SK-N-MC (cell line): Measurements from ENCODE around the gene GABRR2.

Experiments used
- EZH2 ChIP-seq: fragments of 200-600 bp; sonication (generic); IDR thresholded peaks from one replicate; pipeline ENCODE4 v1.6.1; 2017; ENCODE audit warnings: antibody characterized with exemption
- FOXP2 ChIP-seq: optimal IDR thresholded peaks from 2 replicates; pipeline ENCODE3; 2011; ENCODE audit warnings: mild to moderate bottlenecking, moderate library complexity; ENCODE audit not compliant: insufficient read depth; ENCODE audit errors: extremely low read length, control extremely low read depth
- POLR2AphosphoS5 ChIP-seq: IDR thresholded peaks from 2 replicates; pipeline ENCODE4 v1.6.1; 2012; ENCODE audit warnings: mild to moderate bottlenecking, low read depth, low read length, borderline replicate concordance

DNA sequence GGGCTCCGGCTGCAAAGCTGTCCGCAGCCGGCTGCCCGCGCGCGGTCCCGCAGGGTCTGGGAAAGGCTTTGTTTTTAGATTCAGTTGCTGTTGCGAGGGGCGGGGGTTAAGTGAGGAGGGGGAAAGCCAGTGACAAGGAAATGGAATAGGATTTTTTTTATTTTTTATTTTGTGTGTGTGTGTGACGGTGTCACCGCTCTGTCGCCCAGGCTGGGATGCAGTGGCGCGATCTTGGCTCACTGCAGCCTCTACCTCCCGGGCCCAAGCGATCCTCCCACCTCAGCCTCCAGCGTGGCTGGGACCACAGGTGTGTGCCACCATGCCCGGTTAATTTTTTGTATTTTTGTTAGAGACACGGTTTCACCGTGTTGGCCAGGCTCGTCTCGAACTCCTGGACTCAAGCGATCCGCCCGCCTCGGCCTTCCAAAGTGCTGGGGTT is 38.0 kb upstream of the GABRR2 start:
- no peak for TF ChIP-seq EZH2
- no peak for TF ChIP-seq POLR2AphosphoS5
- TF ChIP-seq FOXP2: no peak
